ENCODE results near the gene TBC1D14.
A peak's percentile ranks its signal among the peaks of the same experiment; 100 is the strongest.

TBC1D14 gene

DNA sequence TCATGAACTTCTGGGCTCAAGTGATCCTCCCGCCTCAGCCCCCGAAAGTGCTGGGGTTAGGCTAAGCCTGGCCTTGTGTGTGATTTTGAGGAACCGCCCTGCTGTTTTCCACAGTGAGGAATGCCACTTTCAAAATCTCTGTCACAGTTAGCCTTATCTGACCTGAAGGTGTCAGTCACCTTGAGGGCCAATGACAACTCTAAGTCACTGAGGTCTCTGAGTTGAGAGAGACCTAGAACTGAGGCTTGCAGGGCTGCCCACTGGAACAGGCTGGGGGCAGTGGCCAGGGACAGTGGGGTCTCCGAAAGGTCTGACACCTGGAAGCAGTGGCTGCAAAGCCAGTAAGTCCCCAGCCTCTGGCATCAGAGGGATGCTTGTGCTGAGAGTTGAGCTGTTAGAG lies 139.7 kb downstream of the TBC1D14 start:
- no peak for DNase-seq

DNA sequence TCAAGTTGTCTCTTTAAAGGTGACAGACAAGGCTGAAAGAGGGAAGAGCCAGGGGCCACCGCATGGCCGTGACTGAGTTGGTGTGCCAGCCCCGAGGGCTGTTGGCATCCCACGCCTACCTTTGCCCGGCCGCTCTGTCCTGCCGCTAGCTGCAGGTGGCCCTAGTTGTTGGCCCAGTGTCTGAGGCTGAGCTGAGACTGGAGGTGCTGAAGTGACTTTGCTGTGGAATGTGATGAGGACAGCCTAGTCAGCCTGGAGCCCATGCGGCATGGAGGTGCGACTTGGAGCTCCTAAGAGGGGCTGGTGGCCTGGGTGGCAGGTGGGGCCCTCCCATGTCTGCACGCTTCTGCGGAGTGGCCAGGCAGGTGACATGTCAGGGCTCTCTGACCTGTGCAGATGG lies 140.1 kb downstream of the TBC1D14 start:
- DNase-seq = no peak

DNA sequence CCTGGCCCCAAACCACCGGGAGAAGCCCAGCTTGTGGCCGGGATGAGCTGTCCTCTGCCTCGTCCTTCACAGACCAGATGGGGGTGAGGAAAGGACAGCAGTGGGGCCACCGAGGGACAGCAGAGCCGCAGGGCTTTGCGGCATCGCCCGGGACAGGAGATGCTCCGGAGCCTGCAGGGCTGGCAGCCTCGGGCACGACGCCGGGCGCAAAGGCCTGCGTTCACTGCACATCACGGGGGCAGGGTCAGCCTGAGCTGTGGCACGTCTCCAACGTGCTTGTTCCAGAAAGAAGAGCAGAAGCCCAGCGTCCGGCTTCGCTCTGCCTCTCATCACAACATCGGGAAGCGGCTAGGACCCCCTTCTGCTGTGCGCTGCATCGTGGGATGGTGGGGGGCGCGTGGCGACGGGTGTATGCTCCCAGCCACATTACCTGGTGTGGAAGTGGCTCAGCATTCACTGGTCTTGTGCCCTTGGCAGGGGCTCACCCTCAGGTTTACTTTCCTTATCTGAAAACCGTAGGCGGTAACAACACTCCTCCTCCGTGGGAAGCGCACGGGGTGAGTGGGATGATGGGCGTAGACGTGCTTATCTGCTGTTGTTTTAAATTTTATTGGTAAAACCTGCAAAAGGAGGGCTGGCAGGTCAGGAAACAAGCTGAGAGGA lies 141.0 kb downstream of the TBC1D14 start:
- no peak for DNase-seq

DNA sequence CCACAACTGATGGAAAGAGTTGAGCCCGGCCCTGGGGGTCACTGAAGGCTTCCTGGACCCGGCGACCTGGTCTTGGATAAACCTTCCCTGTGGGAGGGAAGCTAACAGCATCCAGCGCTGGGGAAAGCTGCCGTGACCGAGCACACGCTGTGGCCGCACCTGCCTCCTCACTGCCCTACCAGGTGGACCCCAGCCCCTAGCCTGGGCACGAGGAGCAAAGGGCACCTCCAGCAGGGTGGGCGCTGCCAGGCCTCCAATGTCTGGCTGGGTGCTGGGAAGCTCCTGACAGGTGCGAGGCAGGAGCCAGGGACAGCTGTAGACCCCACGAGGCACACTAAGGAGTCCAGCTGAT lies 141.5 kb downstream of the TBC1D14 start:
- DNase-seq = no peak

DNA sequence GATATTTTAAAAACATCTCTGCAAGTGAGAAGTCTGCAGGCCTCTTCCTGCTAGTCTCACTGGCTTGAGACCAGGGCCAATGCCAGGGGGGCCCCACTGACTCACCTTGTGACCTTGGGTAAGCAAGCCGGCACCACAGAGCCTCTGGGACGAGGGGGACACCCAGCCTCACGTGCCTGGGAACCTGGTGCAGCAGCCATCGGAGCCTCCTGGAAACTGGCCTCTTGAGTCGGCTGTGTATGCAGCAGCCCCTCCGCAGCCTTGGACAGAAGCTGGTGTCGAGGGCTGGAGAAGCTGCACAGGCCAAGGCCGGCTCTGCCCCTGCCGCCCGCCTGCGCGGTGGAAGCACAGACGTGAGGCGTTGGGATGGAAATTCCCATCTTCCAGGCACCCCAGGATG lies 142.3 kb downstream of the TBC1D14 start:
- DNase-seq = no peak

DNA sequence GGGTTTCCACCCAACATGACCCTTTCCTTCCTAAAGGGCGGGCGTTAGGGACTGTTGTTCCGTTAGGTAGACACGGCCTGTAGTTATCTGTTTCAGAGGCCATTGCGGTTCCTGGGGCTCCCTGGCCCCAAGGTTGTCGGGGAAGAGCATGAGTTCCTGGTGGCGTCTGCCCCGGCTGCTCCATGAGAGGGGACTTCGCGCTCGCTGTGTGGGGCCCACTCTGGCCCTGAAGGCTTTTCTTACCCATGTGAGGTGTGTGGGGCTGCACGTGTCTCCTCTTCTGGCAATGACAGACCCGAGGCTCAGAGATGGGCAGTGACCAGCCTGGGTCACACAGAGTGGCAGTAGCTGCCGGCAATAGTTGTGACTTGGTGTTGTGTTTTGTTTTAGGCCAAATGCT lies 142.7 kb downstream of the TBC1D14 start:
- no peak for DNase-seq

DNA sequence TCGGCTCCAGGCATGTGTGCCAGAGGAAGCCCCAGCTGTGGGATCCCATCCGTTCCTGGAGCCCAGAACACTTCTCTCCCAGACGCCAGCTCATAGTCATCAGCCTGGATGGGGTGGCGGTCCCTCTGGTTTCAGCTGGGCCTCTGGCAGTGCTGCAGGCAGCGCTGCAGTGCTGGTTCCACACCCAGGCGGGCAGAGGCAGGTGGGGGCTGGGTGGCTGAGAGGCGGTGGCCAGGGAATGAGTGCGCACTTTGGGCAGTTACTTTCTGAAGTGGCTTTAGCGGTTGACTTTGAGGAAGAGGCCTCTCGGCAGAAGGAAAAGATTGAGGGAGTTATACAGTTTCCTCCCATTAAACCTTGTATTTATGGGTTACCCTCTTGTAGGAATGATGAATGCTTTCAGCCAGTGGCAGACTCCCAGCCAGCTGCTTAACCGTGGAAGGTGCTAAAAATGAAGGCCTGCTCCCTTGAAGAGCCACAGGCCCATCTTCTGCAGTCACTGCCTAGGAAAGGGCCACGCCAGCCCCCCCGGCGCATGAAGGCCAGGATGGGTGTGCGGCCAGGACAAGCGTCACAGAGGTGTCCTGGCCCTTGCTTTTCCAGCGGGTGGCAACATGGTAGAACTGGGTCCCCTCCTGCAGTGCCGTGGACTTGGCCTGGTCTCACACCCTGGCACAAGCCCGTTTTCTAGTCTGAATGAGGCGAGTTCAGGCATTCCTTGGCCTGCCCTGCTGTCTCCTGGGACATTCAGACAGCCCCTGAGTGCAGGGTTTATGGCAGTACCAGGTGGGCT lies 143.5 kb downstream of the TBC1D14 start:
- no peak for DNase-seq

DNA sequence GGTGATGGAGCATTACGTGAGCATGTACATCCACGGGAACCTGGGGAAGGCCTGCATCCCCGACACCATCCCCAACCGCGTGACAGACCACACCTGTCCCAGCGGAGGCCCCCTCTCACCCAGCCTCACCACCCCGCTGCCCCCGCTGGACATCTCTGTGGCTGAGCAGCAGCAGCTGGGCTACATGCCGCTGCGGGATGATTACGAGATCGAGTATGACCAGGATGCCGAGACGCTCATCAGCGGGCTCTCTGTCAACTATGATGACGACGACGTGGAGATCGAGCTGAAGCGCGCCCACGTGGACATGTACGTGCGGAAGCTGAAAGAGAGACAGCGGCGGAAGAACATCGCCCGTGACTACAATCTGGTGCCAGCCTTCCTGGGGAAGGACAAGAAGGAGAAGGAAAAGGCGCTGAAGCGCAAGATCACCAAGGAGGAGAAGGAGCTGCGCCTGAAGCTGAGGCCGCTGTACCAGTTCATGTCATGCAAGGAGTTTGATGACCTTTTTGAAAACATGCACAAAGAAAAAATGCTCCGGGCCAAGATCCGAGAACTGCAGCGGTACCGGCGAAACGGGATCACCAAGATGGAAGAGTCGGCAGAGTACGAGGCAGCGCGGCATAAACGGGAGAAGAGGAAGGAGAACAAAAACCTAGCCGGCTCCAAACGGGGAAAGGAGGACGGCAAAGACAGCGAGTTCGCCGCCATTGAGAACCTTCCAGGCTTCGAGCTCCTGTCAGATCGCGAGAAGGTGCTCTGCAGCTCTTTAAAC lies 144.7 kb downstream of the TBC1D14 start:
- no peak for DNase-seq

DNA sequence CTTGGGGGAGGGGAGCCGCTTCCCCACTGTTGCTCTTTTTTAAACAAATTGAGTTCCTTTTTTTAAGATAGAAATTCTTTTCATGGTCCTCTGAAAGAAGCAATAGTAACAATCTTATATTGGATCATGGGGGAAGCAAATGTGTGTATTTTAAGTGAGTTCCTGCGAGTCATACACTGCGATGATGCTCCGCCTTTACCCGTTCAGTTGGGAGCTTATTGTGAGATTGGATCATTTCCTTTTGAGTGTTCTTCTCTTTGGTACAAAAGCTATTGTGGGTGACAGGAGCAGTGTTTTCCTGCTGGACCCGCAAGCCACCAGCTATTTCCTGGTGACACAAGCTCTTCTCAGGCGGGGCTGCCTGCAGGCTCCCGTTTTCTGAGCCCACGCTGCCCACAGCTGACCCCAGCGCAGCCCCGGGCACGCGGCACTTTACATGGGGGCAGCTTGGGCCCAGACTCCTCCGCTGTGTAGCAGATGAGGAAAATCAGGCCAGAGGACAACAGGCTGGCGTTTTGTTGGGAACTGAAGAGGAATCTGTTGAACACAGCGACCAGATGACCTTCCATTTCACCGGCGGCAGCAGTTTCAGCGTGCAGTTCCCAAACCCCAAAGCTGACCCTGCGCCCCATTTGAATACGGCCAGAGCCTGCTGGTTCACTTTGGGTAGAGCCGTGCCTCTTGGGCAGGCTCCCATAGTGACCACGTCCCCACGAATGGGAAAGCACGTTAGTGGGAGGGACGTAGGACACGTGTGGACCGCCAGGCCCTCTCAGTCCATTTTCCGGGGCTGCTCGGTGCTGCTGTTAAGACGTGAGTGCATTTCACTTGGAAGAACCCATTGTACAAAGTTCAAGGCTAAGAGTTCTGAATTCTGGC lies 145.7 kb downstream of the TBC1D14 start:
- no peak for DNase-seq

DNA sequence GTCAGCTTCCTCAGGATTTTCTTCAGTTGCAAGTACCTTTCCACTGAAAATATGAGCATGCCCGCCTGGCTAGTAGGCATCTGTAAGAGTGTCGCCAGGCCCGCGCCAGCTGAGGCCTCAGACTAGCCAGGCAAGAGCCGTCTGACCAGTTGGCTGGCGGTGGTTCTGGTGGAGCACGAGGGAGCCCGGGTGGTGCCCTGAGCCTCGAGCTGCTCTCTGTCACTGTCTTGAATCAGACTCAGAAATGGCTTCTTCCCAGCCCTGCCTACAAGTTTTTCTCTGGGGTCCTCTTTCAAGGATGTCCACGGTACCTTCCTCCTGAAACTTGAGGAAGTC lies 146.3 kb downstream of the TBC1D14 start:
- DNase-seq = no peak

DNA sequence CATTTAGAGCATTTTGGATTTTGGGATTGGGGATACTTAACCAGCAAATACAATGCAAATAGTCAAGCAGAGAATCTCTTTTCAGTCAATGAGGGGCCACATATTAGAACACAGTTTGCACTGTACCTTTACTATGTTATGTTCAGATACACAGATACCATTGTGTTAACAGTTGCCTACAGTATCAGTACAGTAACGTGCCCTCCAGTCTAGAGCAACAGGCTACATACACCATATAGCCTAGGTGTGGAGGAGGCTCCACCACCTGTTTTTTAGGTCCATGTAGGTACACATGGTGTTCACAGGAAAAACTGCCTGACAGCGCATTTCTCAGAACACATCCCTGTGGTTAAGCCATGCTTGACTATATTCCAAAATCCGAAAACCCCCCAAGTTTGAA lies 149.2 kb downstream of the TBC1D14 start:
- DNase-seq = no peak

DNA sequence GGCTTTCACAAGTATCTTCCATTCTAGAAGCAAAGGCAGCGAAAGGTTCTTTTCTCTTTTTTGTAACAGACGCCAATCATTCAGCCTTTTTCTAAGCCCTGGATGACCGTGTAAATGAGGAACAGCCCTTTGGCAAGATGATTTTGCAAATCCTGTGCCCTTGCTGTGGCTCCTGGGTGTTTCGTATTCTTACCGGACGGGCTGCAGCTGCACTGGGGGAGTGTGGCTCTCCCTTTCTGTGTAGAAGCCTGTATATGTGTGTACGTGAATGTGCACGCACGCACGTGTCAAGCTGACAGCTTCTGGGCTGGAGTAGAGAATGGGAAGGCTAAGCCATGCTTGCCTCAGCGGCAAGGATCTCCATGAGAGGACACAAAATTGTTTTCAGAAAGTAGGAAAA lies 150.0 kb downstream of the TBC1D14 start:
- no peak for DNase-seq

DNA sequence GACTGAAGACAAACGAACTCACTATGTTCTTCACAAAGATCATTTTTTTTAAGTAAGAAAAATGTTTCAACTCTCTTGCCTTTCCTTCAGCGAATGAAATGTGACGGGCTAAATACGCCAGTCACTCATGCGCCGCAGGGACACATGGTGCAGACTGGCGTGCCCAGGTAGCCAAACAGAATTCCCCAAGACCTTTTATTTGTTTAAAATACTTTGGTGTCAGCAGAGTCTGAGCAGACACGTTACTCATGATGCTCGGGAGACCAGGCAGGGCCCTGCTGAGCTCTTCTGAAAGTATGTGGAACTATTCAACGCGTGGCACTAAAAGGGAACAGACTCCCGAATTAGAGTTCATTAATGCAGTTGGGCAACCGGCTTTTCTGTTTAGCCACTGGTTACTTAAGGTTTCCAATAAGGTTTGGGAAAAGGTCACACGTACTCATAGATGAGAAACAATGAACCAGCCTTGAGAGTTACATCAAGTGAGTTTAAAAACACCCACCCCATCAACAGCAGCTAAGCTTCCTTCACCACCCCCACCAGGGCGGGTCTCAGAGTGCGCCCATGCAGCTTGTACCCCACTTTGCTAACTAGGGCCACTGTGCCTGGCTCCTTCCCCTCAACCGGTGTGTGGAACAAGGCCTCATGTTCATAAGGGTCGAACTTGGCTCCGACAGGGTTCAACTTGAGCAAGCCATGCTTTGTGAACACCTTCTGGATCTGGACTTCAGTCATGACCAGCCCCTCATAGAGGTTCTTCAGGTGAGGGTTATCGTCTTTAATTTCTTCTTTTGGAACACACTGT lies 150.9 kb downstream of the TBC1D14 start:
- no peak for DNase-seq

DNA sequence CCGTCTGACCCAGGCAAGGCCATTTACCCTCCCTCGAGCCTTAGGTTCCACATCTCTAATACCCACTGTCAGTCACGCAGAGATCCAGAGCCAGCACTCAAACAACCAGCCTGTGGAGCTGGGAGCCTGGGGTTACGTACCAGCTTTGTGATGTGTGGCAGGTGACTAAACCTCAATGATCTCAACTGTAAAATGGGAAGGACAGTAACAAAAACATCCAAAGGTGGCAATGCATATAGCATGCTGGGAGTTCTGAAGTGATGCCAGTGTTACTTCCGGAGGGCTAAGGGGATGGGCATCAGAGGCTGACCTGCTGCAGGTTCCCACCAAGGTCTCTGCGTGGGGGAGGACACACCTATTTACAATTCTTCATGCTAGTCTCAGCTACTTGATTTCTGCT lies 152.2 kb downstream of the TBC1D14 start:
- no peak for DNase-seq

DNA sequence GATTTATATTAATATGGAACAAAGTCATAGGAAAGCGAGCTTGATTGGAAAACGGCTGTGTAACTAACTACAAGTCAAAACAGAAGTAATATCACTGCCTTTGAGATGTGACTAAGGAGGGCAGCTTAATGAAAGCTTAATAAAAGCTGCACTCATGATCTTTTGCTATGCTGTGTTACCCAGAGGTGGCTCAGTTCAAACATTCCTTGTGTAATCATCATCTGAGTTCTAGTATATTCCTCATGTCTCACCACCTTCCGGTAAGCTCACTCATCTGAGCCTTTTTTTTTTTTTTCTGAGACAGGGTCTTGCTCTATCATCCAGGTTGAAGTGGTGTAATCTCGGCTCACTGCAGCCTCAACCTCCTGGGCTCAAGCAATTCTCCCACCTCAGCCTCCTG lies 153.2 kb downstream of the TBC1D14 start:
- DNase-seq = no peak

DNA sequence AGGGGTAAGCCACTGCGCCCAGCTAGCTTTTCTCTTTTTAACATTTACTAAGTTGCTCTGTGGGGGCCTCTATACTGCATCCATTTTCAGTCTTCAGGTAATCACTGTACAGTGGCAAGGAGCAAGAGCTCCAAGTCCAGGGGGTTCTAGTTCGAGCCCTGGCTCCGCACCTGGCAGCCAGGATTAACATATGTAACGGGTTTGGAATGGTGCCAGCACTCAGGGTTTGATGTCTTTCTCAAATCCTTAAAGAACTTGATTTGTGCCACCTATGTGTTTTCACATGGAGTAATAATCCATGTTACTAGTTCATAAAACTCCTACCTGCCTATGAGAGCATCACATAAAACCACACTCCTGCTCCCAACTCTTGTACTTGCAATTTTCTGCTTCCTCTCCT lies 153.7 kb downstream of the TBC1D14 start:
- no peak for DNase-seq

DNA sequence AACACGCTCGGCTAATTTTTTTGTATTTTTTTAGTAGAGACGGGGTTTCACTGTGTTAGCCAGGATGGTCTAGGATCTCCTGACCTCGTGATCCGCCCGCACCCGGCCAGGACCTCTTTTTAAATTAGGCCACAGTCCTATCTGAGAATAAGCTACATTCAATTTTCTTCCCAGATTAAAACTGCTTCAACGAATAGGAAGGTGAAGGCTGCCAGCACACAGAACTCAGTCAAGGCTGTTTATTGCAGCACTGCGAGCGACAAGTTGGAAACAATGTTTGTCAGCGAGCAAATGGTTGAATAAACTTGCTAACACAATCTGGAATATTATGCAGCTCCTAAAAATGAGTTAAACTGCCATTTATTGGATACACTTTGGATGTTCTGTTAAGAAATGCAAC lies 156.4 kb downstream of the TBC1D14 start:
- DNase-seq = no peak

DNA sequence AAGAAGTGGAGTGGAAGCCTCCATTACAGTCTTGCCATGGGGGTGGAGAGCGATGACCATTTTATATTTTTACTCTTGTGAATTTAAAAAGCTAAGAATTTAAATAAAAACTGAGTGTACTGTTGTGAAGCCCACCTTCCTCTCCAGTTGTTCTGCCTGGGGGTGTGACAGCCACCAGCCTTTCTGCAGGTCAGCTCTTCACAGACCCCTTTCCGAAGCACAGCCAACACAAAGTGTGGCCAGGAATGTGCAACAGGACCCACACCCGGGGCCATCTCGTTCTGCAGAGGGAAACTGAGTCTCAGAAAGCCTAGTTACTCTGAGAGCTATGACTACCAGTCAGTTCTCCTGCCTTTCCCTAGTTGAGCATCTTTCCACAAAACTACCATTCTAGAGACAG lies 156.9 kb downstream of the TBC1D14 start:
- no peak for DNase-seq

DNA sequence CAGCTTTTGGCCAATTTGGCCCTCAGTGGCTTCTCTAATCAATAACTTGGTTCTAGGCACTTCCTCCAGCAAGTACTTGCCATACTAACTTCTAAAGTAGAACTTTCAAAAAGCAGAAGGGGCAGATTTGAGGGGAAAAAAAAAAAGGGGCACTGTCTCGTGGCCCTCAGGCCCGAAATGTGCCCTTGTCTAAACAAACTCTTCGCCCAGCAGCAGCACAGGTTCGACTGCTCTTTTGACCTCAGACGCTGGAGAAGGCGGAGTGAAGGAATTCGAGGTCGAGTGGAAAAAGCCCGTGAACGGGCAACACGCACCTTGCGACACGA lies 157.5 kb downstream of the TBC1D14 start:
- DNase-seq = no peak

DNA sequence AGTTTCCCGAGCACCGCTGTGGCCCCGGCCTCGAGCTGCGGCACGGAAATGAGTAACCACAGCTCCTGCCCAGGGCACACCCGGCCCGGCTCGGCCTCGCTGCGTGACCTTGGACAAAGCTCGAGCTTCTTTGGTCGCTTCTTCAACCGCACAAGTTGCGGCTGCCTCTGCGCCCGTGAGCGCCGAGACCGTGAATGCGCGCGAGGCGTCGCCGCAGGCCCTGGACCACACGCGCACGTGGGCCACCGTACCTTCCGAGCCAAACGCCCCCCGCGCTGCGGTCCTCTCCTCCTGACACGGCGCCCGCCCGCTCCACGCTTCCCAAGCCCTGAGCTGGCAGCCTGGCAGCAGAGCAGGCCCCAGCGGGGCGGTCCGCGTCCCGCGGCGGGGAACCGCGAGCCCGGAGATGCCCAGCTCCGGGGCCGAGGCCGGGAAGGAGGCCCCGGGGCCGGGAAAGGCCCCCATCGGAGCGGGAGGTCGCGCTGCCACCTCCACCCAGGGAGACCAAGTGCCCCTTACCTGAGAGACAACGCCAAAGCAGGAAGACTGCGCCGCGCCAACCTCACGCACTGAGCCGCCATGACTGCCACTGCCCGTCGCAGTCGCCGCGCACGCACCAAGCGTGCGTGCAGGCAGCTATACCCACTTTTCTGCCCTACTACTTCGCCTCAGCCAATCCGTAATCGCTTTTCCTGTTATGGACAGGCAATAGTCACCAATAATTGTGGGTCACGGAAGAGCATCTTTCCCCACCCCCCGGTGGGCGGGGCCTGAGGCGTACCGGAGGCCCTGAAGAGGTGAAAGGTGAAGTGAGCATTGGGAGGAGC lies 158.0 kb downstream of the TBC1D14 start, which contains the start of gene GRPEL1:
Gene GRPEL1, minus strand, starts transcription at position 613 of the 827 bp plus-strand sequence. Its CDS starts 32 bp downstream, at position 581.
- DNase-seq = peak; percentile 98

DNA sequence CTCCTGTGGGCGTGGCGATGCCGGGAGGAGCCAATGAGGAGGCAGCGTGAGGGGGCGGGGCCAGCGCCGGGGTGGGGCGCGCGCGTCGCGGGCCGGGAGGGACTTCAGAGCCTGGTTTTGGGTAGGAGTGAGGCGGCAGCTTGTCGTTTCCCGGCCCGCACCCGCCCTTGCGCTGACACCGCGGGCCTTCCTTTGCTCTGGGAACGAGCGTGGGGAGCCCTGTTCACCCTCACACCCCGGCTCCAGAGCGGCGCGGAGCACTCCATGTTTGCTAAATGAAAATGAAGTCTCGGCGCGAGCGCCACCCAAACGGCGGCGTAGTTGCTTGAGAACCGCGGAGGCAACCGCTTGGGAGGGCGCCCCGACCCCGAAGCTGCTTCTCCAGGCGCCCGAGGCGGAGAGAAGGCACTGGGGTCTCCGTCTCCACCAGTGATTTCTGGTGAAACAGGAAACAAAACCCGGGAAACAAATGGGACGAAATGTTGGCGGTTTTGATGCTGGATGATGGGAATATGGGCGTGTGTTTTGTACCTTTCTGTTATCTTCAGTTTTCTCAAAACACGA lies 158.7 kb downstream of the TBC1D14 start:
- no peak for DNase-seq
